Activated naive CD4-positive, alpha-beta T cell treated with anti-CD3 and anti-CD28 coated beads, Interleukin-2, amount 50 U/mL, for 24 hours (primary cell): ENCODE measurements around the gene GRID1.

Source experiments
- H3K27ac Mint-ChIP-seq: one replicate; pipeline ENCODE4 v1.8.0; 2021; ENCODE audit warnings: mild to moderate bottlenecking, mixed read lengths
- H3K27me3 Mint-ChIP-seq: one replicate; pipeline ENCODE4 v1.8.0; 2021; ENCODE audit warnings: mixed read lengths
- H3K36me3 Mint-ChIP-seq: one replicate; pipeline ENCODE4 v1.8.0; 2021; ENCODE audit warnings: mixed read lengths
- H3K4me1 Mint-ChIP-seq: one replicate; pipeline ENCODE4 v1.8.0; 2021; ENCODE audit warnings: mixed read lengths
- H3K4me3 Mint-ChIP-seq: one replicate; pipeline ENCODE4 v1.8.0; 2021; ENCODE audit warnings: mild to moderate bottlenecking, mixed read lengths
- H3K9me3 Mint-ChIP-seq: one replicate; pipeline ENCODE4 v1.8.0; 2021; ENCODE audit warnings: mixed read lengths

Gene GRID1

DNA sequence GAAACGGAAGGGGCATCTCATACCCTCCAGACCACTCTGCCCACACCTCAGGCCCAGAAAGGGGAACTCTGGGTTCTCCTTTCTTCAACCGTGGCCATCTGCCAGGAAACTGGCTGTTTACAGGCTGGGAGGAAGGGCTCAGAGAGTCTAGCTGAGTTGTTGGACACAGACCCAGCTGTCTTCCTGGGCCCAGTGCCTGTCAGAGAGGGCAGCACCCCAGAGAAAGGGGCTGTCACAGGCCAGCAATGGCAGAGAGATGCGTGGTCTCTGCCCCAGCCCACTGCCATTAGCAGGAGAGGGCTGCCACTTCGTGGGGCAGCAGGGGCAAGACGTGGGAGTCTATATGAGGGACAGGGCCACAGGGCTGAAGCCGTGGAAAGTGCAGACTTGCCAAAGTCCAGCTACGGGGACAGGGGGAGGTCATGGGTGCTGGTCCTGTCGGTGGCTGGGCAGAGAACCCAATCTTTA is 11.0 kb downstream of the GRID1 start:
- Mint-ChIP-seq H3K4me3 (no peak overlapping the region), H3K27ac (no peak overlapping the region), H3K4me1 (no peaks in the 10 kb centered on the region), H3K9me3 (no peaks in the 10 kb centered on the region), H3K36me3 (no peaks in the 10 kb centered on the region), H3K27me3 (peaks cover 4% of the 10 kb centered on the region)

DNA sequence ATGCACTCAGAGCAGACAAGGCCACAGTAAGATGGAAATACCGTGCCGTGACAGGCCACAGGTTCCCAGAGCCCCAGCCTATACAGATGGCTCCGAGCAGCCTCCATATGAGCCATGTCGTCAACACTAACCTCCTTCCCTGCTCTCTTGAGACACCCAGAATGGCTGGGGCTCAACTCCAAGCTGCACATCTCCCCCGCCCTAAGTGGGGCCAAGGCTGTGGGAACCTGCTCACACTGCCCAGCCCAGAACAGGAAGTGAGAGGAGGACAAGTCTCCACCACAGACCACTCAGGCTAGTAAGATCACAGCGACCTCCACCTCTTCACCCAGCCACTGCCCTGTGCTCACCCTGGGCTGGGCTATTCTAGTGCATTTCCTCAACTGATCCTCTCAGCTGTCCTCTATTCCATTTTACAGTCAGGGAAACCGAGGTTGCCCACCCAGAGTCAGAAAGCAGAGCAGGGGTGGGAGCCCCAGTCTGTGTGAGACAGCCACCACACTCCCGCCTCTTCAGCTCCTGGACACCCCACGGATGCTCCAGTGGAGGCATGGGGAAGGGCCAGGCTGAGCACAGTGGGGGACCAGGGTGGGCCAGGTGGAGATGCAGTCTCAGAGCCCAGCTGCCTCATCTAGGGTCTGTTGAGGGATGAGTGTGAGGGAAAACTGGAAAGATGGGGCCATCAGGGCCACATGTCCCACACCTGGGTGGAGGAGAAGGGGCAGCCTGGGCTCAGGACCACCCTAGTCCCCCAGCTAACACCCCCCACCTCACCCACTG is 11.6 kb downstream of the GRID1 start:
- Mint-ChIP-seq H3K9me3 (no peaks in the 10 kb centered on the region), H3K4me1 (no peaks in the 10 kb centered on the region), H3K27me3 (peaks cover 3% of the 10 kb centered on the region), H3K4me3 (no peak overlapping the region), H3K36me3 (no peaks in the 10 kb centered on the region), H3K27ac (no peak overlapping the region)

- Mint-ChIP-seq H3K4me3 (no peak overlapping the region), H3K9me3 (no peaks in the 10 kb centered on the region), H3K36me3 (no peaks in the 10 kb centered on the region), H3K27ac (no peak overlapping the region), H3K27me3 (peaks cover 3% of the 10 kb centered on the region), H3K4me1 (no peaks in the 10 kb centered on the region)
Observed at GRCh38 chr10:86353506-86354485, 12.8 kb downstream of the GRID1 start.

- no peaks in the 10 kb centered on the region for H3K9me3 Mint-ChIP-seq
- H3K36me3 Mint-ChIP-seq: no peaks in the 10 kb centered on the region
- H3K4me1 Mint-ChIP-seq: no peaks in the 10 kb centered on the region
- peaks cover 6% of the 10 kb centered on the region for H3K27me3 Mint-ChIP-seq
- H3K4me3 Mint-ChIP-seq: no peak overlapping the region
- H3K27ac Mint-ChIP-seq: no peak overlapping the region
Observed at GRCh38 chr10:86350897-86351296, 15.7 kb downstream of the GRID1 start.

- H3K9me3 Mint-ChIP-seq: no peaks in the 10 kb centered on the region
- no peak overlapping the region for H3K27ac Mint-ChIP-seq
- H3K4me3 Mint-ChIP-seq: no peak overlapping the region
- H3K27me3 Mint-ChIP-seq: peaks cover 6% of the 10 kb centered on the region
- no peaks in the 10 kb centered on the region for H3K36me3 Mint-ChIP-seq
- H3K4me1 Mint-ChIP-seq: no peaks in the 10 kb centered on the region
Observed at GRCh38 chr10:86349940-86350630, 16.5 kb downstream of the GRID1 start.

GRCh38 chr10:86349474-86349873 is 17.1 kb downstream of the GRID1 start:
- H3K27ac Mint-ChIP-seq: no peak overlapping the region
- peaks cover 5% of the 10 kb centered on the region for H3K27me3 Mint-ChIP-seq
- H3K36me3 Mint-ChIP-seq: no peaks in the 10 kb centered on the region
- no peaks in the 10 kb centered on the region for H3K9me3 Mint-ChIP-seq
- no peak overlapping the region for H3K4me3 Mint-ChIP-seq
- no peaks in the 10 kb centered on the region for H3K4me1 Mint-ChIP-seq

DNA sequence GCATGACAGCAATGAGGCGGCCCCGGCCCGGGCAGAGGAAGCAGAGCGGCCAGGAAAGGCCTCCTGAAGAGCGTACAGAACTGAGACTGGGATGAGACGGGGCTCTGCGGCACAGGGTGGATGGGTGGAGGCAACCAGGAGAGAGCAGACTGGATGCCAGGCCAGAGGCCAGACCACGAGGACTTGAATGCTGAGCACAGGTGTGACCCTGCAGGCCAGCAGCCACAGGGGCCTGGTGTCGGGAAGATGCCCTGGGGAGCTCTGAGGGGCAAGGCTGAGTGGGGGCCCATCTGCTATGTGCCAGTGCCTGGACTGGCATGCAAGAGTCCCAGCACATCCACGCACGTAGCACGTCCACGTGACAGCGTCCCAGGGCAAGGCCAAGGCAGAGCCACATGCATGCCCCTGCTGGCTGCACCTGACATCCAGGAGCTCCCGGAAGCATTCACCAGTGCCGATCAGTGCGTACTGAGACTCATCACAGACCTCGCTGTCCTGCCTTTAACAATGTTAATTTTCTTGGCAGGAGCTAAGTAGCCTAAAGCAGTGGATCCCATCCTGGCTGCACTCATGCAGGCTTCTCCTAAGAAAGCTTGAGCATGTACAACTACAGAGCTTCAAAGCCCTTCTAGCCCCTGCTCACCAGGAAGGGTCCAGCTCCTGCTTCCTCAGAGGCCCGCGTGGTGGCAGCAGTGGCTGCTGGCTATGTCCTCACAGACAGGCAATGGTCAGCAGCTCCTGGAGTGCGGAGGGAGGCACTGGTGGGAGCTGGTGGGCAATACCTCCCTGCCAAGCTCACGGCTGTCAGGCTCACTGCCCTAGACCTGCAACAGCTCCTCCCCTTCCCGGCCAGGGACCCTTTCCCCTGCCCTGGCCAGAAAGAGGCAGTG is 18.0 kb downstream of the GRID1 start:
- no peaks in the 10 kb centered on the region for H3K36me3 Mint-ChIP-seq
- peaks cover 3% of the 10 kb centered on the region for H3K27me3 Mint-ChIP-seq
- H3K4me1 Mint-ChIP-seq: no peaks in the 10 kb centered on the region
- no peaks in the 10 kb centered on the region for H3K9me3 Mint-ChIP-seq
- H3K27ac Mint-ChIP-seq: no peak overlapping the region
- no peak overlapping the region for H3K4me3 Mint-ChIP-seq

GRCh38 chr10:86347856-86348255 is 18.7 kb downstream of the GRID1 start:
- Mint-ChIP-seq H3K4me3 (no peak overlapping the region), H3K27ac (no peak overlapping the region), H3K36me3 (no peaks in the 10 kb centered on the region), H3K9me3 (no peaks in the 10 kb centered on the region), H3K4me1 (no peaks in the 10 kb centered on the region), H3K27me3 (peaks cover 3% of the 10 kb centered on the region)

DNA sequence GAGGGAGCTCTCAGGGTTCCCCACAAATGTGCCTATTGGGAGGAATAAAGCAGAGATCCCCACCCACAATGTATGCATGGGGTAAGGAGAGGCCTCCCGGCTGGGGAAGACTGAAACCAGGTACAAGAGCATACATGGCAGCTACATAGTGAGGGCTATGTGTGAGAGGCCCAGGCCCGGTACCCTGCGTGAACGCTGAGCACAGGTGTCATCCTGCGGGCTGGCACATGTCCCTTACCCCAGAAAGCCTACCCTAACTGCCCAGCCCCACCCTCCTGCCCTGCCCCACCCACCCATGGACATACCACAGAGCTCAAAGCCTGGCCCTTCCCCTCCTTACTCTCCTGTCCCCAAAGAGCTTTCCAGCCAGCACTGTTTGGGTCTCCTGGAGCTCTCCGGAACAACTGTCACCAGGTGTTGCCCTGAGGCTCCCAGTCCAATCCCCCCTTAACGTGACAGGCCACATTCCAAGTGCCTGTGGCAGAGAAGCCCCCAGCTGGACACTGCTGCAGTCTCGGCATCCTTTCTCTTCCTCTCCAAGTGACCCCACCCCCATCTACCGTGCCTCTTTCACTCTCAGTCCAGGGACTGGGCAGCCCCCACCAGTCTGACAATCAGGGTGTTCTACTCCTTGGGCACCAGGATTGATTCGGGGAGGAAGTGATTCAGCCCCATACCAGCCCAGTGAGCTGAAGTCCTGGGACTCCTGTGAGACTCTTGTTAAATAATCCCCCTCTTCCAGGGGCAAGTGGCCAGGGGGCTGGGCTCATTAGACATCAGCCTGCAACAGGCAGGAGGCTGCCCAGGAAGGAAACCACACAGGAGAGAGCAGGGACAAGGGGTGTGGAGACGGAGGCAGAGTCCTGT is 19.6 kb downstream of the GRID1 start:
- no peak overlapping the region for H3K27ac Mint-ChIP-seq
- no peaks in the 10 kb centered on the region for H3K36me3 Mint-ChIP-seq
- no peaks in the 10 kb centered on the region for H3K4me1 Mint-ChIP-seq
- peaks cover 3% of the 10 kb centered on the region for H3K27me3 Mint-ChIP-seq
- no peak overlapping the region for H3K4me3 Mint-ChIP-seq
- no peaks in the 10 kb centered on the region for H3K9me3 Mint-ChIP-seq

- no peak overlapping the region for H3K4me3 Mint-ChIP-seq
- no peaks in the 10 kb centered on the region for H3K4me1 Mint-ChIP-seq
- H3K9me3 Mint-ChIP-seq: no peaks in the 10 kb centered on the region
- peak overlapping the region; percentile 1 for H3K27ac Mint-ChIP-seq
- H3K27me3 Mint-ChIP-seq: peaks cover 3% of the 10 kb centered on the region
- no peaks in the 10 kb centered on the region for H3K36me3 Mint-ChIP-seq
Observed at GRCh38 chr10:86345859-86346798, 20.5 kb downstream of the GRID1 start.

DNA sequence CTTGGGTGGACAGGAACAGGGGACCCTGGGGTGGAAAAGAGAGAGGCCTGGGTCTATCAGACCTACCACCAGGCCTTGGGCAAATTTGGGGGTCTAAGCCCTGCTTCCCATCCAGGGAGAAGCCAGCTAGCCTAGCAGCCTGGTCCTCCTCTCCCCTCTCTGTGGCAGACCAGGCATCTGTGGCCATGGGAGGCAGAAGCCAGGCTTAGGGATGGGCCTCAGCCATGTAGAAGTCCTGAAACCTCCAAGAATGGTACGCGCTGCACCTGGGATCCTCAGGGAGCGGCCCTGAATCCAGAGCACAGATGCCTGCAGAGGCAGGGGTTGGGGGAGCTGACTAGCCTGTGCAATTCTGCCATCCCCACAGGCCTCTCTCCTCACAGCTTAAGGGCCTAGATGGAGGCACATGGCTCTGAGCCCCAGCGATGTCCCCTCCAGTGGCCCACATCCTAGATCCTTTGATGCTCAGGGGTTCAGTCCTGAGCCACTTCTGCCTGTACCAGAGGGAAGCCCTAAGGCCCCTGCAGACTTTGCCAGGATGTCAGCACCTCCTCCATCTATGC is 21.2 kb downstream of the GRID1 start:
- H3K4me3 Mint-ChIP-seq: no peak overlapping the region
- no peaks in the 10 kb centered on the region for H3K36me3 Mint-ChIP-seq
- H3K4me1 Mint-ChIP-seq: no peaks in the 10 kb centered on the region
- no peak overlapping the region for H3K27ac Mint-ChIP-seq
- no peaks in the 10 kb centered on the region for H3K9me3 Mint-ChIP-seq
- peaks cover 3% of the 10 kb centered on the region for H3K27me3 Mint-ChIP-seq

DNA sequence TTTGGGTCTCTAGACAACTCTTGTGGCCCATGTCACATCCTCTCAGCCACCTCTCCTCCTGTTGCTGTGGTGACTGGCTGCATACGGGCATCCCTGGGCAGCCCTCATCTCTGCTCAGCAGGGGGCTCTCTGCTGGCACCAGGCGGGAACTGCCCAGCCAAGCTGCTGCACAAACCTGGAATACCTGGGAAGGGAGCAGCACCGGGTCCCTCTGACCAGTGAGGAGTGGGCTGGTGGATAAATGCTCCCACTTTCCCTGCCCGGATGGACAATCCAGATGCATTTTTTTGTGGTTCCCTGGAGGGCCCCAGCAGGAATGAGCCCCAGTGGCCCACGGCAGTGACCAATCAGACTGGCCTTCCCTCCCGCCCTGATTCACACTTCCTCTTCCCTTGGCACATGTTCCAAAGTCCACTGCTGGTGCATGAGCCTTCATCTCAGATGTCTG is 21.9 kb downstream of the GRID1 start:
- Mint-ChIP-seq H3K27me3 (peaks cover 3% of the 10 kb centered on the region), H3K4me3 (no peak overlapping the region), H3K4me1 (no peaks in the 10 kb centered on the region), H3K9me3 (no peaks in the 10 kb centered on the region), H3K27ac (no peak overlapping the region), H3K36me3 (no peaks in the 10 kb centered on the region)

DNA sequence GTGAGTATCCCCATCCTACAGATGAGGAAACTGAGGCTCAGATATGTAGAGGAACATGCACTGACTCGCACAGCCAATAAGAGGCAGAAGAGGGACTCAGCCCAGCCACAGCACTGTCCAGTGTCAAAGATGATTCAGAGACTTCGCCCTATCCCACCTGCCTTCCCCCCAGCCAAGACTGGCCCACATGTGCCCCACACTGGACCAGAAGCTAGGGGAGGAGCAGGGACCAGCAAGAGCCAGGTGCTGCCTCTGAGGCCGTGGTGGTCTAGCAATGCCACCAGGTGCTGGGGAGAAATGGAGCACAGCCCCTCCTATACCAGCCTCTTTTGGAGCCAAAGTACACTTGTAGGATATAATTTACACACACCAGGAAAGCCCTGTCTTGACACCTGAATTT is 22.3 kb downstream of the GRID1 start:
- Mint-ChIP-seq H3K4me3 (no peak overlapping the region), H3K27me3 (peaks cover 3% of the 10 kb centered on the region), H3K9me3 (no peaks in the 10 kb centered on the region), H3K27ac (no peak overlapping the region), H3K4me1 (no peaks in the 10 kb centered on the region), H3K36me3 (no peaks in the 10 kb centered on the region)
